ENCODE measurements around the gene PKD1L1.

Gene PKD1L1

GRCh38 chr7:47787249-47788069, 160.8 kb downstream of the PKD1L1 start:
- DNase-seq = no peak

DNA sequence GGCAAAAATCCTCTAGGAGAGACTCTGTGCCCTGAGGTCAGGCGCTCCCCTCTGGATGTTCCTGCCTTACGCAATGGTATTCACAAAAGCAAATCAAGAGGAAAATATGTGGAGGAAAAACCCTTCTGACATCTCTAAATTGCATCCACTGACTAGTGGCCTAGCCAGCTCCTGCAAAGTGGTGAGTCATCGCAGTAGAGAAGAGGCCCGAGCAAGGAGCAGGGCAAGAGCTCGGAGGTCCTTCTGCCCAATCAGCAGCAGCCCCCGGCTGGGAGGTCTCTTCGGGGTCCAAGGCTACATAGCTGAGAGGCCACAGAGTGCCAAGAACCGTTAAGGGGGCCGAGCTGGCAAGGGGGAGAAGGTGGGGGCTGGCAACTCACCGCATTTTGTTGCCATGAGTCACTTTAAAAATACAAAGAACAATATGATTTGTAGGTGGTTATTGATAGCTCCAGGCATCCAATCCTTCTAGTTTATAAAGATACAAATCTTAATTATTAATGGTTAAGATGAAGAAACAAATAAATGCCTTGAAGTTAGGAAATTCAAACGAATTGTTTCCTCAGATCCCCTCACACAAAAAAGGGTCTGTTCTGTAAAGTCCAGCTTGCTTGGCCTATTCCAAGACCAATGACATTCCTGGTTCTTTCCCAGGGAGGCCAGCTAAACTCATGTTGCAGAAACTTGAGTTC, 161.6 kb downstream of the PKD1L1 start:
- DNase-seq = no peak

DNA sequence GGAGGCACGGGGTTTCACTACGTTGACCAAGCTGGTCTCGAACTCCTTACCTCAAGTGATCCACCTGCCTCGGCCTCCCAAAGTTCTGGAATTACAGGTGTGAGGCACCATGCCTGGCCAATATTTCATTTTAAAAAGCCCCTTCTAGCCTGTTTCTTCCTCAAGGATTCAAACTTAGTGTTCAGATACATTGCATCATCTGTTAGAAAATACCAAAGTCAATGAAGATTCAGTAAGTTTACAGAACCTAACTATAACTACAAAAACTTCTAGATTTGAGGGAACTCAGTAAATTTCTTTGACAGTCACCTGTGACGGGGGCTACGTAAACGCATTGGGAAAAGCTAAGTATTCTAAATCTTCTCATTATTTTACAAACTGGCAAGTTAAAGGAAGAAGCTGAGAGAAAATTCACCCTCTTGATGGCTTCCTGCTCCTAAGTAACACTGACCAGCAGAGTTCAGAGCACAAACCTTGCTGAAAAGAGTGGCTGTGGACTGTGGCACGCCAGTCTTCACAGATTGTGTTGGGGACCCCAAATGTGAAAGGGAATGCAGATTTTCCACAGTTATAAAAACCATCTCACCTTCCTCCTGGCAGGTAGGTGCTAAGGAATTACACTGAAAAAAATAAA, 162.2 kb downstream of the PKD1L1 start:
- DNase-seq = no peak

DNA sequence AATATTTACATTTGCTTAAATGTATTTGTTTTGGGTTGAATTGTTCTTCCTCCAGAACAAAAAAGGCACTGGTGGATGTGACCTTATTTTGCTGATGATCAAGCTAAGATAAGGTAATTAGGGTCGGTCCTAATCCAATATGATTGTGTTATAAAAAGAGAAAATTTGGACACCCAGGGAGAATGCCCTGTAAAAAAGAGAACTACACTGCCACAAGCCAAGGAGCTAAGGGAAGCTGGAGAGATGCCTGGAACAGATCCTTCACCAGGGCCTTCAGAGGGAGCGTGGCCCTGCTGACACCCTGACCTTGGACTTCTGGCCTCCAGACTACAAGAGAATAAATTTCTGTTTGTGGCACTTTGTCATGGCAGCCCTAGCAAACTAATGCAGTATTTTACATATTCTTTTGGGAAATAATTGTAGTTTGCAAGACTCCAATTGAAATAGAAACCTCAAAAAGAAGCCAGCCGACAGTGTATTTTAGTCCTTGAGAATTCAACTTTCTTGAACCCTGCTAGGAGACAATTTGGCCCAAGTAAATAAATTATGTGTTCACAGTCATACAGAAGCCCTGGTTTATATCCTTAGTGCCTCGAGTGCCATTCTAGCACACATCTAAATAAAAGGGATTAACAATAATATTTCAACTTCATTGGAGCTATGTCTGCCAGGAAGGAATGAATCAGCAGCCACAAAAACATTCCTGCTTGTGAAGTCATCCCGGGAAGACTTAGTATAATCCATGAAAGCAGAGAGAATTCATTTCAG, 164.6 kb downstream of the PKD1L1 start:
- DNase-seq = no peak

DNA sequence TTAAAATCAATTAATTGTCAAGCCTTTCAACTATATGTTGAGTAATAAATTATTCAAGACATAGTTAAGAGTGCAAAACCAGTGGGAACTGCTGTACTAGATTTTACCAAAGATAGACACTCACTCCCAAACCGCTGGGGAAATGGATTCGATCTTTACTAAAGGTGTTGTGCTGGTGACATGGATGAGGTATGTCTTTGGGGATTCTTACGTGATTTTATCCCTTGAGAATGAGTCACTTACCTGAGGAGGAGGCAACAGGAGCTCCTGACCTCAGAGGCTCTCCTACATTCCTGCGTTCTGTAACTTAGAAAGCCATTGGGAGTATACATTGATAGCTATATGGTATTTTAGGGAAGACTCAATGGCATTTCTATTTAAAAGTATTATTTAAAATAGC, 165.5 kb downstream of the PKD1L1 start:
- DNase-seq = no peak

GRCh38 chr7:47782022-47782421, 166.2 kb downstream of the PKD1L1 start:
- DNase-seq = no peak

DNA sequence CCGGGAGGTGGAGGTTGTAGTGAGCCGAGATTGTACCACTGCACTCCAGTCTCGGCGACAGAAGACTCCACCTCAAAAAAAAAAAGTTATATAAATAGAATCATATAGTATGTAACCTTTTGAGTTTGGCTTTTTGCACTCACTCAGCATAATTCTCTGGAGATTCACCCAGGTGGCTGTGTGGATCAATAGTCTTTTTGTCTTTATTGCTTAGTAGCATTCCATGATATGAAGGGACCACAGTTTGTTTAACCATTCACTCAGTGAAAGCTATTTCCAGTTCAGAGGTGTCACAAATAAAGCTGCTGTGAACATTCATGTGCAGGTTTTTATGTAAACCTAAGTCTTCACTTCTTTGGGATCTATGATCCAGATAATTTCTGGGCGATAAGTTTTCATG, 167.7 kb downstream of the PKD1L1 start:
- DNase-seq = no peak

GRCh38 chr7:47779341-47779771, 168.9 kb downstream of the PKD1L1 start:
- no peak for DNase-seq

DNA sequence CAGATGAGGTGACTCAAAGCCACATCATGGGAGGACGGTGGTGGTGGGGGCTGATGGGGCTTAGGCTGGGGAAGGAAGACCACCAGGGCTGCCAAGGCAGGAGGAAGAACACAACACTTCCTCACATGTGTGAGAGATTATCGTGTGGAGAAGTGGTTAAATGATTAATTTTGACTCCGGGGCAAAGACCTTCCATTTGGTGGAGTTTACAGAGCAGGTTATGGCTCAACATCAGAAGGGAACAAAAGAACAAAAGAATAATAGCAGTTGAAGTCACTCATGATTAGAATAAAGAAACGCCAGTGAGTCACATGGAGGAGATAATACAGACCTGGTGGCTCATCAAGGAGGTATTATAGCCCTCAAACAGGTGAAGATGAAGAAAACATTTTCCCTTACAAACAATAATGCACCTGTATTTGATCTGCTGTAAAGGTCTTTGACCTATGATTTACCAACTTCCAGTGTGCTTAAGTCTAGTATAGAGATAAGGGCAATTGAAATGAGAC, 170.1 kb downstream of the PKD1L1 start:
- no peak for DNase-seq

DNA sequence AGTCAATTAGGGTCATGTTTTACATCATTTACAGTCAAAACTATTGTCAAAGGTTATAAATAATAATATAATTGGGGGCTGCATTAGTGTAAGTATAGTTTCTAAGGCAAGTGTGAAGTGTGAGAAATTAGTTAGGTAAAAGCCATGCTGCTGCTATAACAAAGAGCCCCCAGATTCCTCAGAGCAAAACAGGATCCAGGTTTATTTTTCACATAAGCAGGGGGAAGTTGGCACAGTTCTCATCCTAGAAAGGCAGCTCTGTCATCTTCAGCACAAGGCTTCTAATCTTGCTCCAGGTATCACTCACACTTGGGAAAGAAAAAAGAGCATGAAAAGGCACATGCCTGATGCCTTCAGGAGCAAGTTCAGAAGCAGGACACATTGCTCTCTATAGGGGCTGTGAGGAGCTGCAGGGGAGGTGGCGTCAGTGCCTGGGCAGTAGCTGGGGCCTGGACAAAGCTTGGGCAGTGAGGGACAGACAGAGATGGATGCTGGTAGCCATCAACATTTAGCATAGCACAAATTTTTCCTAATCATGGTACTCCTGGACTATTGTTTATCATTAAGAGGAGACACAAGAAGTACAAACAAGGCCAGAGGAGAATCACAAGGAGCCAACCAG, 170.6 kb downstream of the PKD1L1 start:
- no peak for DNase-seq

DNA sequence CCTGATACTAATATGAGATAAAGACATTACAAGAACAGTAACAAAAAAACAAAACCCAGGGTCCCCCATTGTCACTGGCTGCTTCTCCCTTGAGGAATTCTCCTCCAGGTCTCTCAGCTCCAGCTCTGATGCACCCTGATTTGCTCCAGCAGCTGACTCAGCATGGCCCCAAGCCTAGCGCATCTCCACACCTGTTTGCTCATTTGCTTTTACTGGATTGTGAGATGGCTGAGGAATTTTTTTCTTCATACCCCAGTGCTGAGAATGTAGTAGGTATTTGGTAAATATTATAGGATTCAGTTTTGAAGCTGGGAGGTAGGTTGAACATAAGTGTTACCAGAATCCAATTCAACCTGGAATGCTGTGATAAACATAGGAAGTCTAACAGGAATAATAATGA, 171.9 kb downstream of the PKD1L1 start:
- no peak for DNase-seq

- DNase-seq = no peak
Measured at GRCh38 chr7:47775238-47775637, 173.0 kb downstream of the PKD1L1 start.

DNA sequence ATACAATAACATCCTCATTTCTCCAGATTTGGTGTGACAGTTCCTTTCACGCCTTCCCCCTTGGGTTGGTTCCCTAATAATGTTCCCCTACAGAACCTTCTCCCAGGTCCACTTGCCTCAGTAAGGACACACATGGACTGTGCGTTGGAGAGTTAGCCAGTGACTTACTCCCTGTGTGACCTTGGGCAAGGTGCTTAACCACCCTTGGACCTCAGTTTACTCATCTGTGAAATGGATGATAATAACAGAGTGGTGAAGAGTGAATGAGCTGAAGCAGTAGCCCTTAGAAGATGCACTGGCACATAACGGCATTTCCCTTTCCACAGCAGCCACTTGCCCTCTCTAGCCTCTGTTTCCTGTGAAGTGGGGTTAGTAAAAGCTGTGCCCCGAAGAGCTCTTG, 175.8 kb downstream of the PKD1L1 start:
- DNase-seq = no peak

DNA sequence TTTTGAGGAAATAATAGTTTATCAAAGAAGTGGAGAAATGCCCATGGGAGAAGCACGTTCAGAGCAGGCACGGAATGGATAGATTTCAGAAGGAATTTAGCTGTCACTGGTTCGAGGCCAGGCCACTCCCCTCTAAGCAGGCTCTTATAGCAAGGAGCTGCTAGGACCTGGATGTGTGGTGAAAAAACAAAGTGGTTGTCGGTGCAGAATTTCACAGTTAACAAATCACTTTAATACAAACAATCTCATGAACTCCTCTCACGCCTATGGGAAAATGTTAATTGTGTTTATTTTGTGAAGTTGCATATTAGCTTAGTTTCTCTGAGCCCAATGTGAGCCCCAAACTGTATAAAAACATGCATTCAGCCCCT, 176.3 kb downstream of the PKD1L1 start:
- no peak for DNase-seq

DNA sequence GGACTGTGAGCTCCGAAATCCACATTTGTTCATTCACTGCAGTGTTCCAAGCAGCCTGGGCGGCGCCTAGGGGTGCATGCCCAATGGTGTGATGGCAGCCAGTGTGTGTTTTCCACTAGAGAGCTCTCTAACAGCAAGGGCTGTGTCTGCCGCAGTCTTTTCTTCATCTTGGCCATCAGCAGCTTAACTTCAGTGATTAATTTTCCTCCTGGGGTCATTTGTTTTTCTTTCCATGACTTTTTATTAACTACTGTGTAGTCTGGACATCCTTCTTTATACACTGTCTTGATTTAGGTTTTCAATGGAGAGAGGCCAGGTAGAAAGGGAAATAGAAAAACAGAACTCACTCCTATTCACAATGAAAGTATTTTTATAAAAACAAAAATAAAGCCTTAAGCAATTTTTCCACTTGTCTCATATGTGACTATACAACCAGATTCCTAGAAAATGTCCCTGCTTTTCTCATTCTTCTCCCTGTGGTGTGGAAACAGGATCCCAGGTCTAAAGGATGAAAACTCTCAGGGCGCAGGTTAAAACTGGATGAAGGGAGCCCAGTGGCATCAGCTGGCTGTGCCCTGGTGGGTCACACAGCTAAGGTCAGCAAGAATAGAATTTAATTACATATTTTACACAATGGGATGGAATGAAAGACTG, 176.8 kb downstream of the PKD1L1 start:
- no peak for DNase-seq

DNA sequence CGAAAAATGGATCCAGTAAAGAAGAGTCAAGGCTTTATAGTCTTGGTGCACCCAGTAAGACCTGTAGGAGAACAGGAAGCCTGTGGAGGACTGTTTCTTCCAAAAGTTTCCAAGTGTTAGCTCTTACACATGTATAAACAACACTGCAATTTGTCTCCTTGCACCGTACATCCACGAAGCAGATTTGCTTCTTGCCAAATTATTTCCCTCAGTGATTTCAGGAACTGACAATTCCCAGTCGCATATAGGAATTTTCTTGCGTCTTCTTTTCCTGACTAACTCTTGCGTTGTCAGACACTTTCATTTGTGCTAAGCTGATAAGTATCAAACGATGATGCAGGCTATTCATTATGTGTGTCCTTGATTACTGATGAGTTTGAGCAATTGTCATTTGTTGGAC, 182.1 kb downstream of the PKD1L1 start:
- no peak for DNase-seq

DNA sequence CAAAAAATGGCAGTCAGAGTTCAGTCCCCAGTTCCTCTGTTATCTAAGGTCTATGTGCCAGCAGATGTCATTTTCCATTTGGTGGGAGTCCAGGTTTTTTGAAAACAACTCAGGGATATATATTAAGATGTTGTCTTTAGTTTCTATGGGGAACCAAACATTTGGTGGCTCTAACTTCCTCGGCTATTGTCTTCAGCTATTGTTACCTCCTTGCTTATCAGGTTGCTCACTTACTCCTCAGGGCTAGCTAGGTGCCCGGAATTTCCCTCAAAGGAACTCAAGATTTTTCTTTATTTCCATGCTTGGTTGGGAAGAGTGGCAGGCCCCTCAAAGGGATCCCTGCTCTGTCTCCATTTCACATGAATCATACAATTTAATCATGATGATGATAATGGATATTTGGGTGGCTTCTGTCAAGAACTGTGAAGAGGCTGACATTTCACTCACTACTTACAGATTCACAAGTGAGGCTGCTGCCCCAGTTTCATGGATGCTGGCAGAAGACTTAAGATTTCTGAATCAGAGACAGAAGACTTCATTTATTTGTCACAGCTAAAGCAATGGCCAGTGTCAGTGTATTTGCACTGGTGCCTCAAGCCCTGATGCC, 182.8 kb downstream of the PKD1L1 start:
- DNase-seq = no peak

DNA sequence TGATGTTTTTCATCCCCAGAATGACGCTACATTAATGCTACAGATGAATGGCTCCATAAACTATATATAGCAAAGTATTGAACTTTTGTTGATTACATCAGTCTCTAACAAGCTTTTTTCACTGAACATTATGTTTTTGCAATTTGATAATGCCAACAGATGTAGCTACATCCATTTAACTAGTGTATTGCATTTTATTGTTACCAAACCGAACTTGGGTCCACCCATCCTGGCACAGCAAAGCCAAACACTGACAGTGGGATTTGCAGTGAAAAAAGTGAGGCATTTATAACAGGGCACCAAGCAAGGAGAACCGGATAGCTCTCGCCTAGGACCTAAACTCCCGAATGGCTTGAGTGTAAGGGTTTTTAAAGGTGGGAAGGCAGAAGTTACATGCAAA, 183.5 kb downstream of the PKD1L1 start:
- DNase-seq = no peak

DNA sequence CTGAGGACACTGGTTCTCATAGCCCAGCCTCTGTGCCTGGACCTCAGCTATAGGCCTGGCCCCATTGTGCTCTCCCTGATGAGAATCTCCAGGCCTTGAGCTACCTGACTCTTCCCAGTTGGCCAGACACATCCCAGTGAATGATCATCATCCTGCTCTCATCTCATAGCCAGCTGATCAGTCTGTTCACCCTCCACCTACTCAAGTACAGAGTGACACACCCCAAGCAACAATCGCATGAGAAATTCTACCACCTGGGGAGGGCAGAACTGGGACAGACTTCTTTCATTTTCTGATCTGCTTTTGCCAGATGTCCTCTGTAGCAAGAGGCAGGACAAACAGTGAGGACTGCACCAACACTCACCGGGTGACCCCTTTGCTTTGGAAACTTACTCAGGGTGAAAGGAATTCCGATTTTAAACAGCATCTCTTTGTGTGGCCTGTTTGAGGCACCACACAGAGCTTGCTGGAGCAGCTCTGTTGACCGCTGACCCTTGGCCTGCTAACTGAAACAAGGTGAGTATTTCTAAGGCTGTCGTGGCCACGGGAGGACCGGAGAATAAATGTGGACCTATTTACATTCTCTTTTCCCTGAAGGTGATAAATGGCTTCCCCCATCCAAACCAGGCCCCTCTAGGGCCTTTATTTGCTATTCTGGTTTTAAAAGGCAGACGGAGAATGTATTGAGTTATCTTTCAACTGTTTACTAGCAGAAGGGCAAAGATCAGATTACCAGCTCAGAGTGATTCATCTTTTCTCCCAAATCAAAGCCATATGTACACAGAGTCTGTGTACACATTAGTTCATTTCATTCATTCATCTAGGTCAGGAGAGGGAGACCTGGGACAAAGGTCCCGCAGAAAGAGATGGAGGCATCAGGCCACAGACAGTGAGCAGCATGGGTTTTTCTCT, 184.9 kb downstream of the PKD1L1 start:
- peak; percentile 13 for DNase-seq

- DNase-seq = no peak
Measured at GRCh38 chr7:47762746-47763062, 185.6 kb downstream of the PKD1L1 start.

DNA sequence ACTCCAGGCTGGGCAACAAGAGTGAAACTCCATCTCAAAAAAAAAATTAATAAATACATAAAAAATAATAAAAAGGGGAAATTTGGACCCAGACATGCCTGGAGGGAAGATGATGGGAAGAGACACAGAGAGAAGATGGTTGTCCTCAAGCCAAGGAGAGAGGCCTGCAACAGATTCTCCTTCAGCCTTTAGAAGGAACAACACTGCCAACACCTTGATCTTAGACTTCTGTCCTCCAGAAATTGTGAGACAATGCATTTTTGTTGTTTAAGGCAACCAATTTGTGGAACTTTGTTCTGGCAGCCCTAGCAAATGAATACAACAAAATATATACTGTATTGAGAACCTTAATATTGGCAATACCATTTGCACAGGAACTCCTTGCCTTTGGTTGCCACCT, 186.1 kb downstream of the PKD1L1 start:
- DNase-seq = no peak
